Skeletal muscle cell (primary cell): ENCODE data around the gene ARHGEF35.
"Not testable (repeated sequence)": the region's sequence is repeated elsewhere in the genome, so short reads cannot be mapped to it uniquely, and the experiment has no call there.

Source experiments
- DNase-seq: peaks from one replicate; pipeline ENCODE4 v3.0.0-alpha.2; 2010; ENCODE audit warnings: low read depth
- H3K4me3 ChIP-seq: 2 replicates; pipeline ENCODE4 v1.5.1; 2011; ENCODE audit warnings: low read depth, mild to moderate bottlenecking, control low read depth, low read length, moderate library complexity

ARHGEF35 gene

DNA sequence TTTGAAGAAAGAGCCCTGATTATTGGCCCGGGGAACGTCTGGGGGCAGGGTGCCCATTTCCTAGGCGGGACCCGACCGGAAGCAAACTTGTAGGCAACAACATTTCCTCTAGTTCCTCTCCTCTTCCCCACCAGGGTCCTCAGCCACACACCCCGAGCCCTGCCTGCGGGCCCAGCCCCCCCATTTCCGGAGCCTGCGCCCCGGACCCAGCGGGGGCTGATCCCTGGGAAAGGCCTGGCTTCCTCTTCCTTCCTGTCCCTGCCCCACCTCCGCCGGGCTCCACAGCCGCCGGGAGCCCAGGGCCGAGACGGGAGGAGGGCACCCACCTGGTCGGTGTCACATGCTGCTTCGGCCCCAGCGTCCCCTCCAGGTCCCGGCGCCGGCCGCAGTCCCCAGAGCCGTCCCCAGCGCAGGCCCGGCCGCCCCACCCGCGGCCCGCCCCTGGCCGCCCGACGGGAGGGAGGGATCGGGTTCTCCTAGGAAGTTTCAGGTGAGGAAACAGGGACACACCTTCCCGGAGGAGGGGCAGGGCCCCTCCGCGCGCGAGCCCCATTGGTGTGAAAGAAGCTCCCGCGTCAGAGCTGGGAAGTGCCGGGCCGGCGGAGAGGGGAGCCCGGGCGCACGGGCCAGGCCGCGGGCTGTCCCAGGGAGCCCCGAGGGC is at the start of gene ARHGEF35:
Gene ARHGEF35 (minus strand): TSS at position 622 of the 661 bp plus-strand sequence. CDS start 7,450 bp downstream, outside the sequence.
- not testable (repeated sequence) for DNase-seq, H3K4me3 ChIP-seq

DNA sequence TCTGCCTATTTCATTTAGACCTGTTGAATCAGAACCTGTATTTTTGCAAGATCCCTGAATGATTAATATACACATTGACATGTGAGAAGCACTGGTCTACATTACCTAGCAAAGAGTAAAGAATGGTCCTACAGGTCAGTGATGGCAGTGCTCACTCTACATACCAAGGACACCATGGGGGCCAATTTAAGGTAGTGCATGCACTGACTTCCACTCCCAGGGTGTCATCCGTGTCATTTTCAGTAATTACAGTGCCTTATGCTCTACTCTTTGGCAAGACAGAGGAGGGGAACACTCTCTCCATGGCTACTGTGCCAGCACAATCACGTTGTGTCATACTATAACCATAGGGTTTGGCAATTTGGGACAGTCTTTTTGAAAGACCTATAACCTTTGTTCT is 49.7 kb upstream of the ARHGEF35 start:
- H3K4me3 ChIP-seq, DNase-seq: not testable (repeated sequence)

DNA sequence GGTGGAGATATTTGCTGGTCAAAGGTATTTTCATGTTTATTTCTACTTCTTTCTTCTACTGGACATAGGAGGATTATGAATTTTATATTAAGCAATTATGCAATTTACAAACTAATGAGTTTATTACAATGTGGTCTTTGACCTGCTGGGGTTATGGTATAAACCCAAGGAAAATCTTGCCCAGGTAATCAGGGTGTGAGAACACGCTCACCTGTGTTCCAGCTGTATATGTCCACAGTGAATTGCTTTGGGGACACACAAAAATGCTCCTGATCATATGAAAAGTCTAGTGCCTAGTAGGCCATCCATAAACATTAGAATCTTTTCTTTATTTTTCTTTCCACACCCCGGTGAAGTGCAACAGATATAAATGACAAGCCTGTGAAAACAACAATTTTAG is 43.7 kb upstream of the ARHGEF35 start, which contains the start of gene OR2A42:
Gene OR2A42 (minus strand): TSS at position 241 of the 400 bp plus-strand sequence. CDS start 6,762 bp downstream, outside the sequence.
- DNase-seq, H3K4me3 ChIP-seq: not testable (repeated sequence)

DNA sequence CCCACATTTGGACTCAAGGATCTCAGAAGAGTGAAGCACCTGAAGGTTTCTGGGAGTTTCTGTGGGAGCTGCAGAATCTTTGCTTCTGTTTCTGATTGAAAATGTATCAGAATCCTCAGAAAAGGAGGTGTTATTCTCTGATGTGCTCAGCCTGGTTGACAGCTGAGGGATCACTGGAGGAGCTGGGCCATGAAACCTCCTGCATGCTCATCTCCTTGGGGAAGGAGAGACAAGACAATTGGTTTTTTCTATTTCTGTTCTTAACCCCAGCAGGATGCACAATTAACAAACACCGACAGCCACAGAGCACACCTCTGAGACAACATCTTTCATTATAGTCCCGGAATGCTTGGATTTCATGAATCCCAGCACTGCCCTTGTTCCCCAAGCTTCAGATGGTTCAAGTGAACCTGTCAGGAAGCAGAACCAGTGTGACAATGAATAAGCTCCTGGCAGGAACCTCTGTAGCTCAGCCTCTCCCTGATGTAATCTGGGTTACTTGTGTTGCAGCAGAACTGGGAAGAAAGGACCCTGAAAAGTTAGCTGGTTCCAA is 43.0 kb upstream of the ARHGEF35 start:
- DNase-seq: not testable (repeated sequence)

DNA sequence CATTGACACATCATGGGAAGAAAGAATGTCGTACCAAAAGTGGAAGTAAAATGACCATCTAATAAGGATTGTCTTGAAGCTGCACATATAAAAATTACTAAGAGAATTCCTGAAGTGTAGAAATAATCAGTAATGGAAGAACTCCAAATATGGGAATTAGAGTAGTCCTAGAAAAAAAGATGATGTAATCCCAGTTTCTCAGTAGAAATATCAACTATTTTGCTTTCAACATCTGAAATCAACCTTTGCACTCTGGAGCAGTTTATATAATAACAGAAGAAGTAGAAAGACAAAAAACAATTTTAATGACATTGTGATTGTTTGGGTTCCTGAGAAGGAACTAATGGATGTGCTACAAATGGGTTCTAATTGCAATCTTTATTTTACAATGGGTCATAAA is 37.4 kb upstream of the ARHGEF35 start:
- H3K4me3 ChIP-seq, DNase-seq: not testable (repeated sequence)

More for the DNA sequence above, 43.0 kb upstream of the ARHGEF35 start:
- not testable (repeated sequence) for H3K4me3 ChIP-seq

DNA sequence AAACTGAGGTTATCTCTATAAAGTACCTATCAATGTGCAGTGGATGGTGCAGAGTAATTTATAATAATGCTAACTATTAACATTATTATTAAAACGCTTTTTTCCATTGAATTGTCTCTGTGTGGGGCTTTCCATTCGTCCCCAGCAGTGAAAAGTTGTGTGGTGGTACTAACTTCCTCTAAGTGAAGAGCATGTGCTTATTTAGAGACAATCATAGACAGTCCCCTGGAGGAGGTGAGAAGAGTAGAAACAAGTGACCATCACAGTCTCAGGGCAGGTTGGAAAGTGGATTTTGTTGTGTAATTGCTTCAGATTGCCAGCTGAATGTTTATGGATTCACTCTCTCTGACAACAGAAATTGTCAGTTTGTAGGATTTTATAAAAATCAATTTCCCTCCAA is 35.4 kb upstream of the ARHGEF35 start:
- DNase-seq, H3K4me3 ChIP-seq: not testable (repeated sequence)

DNA sequence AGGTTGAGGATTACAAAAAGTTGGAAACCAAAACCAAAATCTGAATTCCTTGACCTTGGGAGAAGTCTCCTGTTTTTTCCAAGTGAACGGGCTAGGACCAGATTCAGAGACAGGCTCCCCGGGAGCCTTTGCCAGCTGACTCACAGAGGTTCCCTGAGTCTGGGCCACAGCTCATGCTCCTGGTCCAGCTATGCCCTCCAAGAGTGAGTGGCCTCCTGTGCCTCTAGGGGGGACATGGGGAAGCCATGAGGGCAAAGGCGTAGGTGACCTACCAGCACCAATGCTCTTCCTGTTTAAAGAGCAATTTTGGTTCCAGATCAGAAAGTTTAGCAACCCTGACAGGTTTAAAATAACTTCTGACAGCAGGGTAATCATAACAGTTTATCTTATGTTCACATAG is 33.2 kb upstream of the ARHGEF35 start:
- not testable (repeated sequence) for DNase-seq, H3K4me3 ChIP-seq

DNA sequence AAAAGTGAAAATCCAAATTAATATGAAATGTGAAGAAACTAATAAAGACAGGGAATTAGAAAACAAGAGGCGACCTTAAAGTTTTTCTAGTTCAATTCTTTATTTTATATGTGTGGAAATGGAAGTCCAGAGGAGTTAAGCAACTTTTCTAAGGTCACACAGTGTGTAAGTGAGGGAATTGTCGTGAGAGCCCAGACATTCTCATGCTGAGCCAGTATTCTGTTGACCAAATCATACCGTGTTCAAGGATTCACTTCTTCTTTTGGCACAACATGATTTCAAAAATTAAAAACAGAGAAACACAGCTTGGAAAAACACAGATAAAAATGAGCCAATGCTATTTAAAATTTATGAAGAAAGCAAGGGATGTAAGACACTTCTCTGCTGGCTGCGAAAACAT is 31.2 kb upstream of the ARHGEF35 start:
- DNase-seq, H3K4me3 ChIP-seq: not testable (repeated sequence)

DNA sequence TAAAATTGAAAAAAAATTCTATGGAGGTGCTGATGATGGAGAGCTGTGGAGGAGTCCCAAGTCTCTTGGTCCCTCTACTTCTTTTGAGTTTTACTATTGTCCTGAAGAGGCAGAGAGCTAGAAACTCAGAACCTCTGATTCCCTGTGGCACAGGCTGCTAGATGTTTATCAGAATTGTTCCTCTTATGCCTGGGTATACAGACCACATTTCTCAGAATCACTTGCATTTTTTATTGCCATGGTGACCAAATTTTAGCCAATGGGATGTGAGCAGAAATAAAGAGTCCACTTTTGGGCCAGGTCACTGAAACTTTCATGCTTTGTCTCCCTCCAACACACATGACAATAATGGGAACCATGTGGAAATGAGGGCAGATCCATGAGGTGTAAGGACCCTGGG is 28.0 kb upstream of the ARHGEF35 start:
- not testable (repeated sequence) for DNase-seq, H3K4me3 ChIP-seq

DNA sequence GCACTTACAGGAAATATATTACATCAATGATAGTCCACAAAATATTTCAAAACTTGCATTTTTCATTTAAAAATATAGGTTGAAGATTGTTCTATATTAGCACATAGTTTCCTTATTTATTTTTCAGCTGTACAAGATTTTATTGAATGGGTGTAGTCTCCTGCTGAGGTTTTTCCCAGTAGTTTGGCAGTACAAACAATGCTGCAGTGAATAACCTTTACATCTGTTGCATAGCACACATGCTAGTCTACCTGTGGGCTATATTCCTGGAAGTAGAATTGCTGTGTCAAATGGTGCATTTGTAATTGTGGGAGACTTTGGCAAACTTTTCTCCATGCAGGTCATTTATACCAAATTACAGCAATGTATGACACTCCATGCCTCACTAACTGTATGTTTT is 24.9 kb upstream of the ARHGEF35 start:
- not testable (repeated sequence) for DNase-seq

DNA sequence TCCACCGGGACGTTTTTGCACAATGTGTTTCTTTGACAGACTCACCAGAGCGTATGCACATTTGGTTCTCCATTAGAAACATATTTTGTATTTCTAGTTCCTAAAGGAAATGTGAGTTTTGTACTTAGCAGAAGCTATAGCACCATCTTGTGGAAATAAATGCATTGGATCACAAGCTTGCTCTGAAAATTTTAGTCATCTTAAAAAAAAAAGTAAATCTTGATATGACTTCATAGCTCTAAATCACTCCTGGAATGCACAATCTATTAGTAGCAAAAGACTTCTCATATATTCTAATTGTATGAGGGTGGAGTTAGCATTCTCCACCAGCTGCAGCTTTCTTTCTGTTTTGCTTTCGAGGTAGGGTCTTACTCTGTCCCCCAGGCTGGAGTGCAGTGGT is 23.5 kb upstream of the ARHGEF35 start:
- DNase-seq, H3K4me3 ChIP-seq: not testable (repeated sequence)

More for the DNA sequence above, 24.9 kb upstream of the ARHGEF35 start:
- not testable (repeated sequence) for H3K4me3 ChIP-seq

DNA sequence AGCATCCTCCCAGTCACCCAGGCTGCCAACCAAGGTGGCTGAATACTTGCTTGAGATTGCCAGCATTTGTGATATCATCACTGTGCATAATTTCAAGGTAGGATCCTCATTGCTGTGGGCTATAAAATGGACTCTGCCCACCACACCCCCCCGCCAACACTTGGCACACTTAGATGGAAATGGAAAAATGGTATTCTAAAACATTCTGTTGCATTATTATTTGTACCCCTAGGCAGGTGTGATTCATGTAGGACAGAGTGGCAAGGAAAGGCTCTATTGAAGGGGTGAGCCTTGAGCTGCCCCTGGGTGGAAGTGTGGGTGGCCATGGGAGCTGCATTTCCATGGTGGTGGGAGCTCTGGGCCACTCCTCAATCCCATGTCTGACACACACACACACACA is 22.9 kb upstream of the ARHGEF35 start:
- DNase-seq, H3K4me3 ChIP-seq: not testable (repeated sequence)

DNA sequence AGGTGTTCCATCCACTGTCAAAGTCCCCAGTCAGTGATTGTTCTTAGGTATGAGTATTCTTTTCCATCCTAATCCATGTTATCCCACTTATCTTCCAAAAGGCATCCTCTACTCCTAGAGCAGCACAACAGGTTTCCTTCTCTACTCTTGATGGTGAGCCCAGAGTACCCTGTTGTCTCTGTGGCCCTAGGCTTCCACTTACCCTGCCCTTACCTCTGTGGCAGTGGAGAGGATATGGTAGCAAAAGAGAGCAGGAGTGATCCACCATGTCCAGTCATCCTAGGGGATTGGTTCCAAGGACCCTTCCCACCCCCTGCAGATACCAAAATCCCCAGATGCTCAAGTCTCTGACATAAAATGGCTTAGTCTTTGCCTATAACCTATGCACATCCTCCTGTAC is 21.6 kb upstream of the ARHGEF35 start:
- not testable (repeated sequence) for H3K4me3 ChIP-seq, DNase-seq

DNA sequence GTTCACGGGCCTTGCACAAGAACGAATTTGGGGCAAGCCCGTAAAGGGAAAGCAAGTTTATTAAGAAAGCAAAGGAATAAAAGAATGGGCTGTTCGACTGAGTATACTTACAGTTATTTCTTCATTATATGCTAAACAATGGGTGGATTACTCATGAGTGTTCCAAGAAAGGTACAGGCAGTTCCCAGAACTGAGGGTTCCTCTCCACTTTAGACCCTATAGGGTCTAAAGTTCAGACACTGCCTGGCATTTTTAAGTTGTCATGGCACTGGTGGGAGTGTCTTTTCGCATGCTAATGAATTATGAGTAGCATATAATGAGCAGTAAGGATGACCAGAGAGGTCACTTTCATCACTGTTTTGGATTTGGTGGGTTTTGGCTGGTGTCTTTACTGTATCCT is 9.7 kb upstream of the ARHGEF35 start:
- DNase-seq, H3K4me3 ChIP-seq: not testable (repeated sequence)

DNA sequence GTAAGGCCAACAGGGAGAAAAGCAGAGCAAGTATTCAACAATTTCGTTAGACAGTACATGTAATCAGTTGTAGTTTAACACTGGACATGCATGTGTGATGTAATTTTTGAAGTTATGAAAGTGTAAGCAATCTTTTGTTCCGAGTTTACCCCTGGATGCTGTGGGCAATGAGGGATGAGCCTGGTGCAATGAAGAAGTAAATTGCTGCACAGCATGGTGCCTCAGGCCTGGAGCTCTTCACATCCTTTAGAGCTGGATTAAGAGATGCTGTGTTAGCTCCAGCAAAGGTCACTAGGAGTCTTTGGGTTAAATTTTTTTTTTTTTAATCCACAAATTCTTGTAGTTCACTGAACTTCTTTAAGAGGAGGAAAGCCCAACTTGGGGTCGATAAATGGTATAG is 7.5 kb upstream of the ARHGEF35 start:
- not testable (repeated sequence) for H3K4me3 ChIP-seq, DNase-seq

DNA sequence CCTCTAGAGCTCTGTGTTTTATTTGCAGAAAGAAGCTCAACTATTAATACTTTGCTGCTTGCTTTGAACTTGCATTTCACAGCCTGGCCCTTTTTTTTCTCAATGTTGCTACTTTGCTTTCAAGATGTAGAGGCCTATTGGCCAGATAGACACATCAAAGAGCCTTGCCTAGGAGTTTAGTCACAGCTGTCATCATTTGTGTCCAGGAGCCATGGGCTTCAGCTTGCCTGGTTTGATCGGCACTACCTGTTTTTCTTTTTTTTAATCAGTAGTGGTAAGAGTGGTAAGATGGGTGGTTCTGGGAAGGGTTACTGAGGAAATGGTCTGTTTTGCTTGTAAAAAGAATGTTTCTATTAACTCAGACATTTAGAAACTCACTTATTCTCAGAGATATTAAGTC is 6.3 kb upstream of the ARHGEF35 start:
- not testable (repeated sequence) for H3K4me3 ChIP-seq, DNase-seq

DNA sequence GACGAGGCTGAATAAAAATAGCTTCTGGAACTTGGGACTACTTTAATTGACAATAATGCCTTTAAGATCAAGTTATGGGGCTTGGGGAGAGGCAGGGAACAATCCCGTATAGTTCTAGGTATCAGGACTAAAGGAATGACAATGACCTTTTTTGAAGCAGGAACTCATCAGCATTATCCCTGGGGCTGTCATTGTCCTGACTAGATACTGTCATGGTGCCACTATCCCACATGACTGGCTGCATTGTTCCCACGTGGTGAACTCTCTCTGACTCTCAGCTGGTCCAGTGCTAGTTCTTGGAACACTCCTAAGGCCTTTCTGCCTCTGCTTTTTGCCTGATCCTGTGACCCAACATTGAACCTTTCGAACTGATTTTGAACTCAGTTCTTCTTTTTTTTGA is 3.3 kb upstream of the ARHGEF35 start:
- not testable (repeated sequence) for DNase-seq

DNA sequence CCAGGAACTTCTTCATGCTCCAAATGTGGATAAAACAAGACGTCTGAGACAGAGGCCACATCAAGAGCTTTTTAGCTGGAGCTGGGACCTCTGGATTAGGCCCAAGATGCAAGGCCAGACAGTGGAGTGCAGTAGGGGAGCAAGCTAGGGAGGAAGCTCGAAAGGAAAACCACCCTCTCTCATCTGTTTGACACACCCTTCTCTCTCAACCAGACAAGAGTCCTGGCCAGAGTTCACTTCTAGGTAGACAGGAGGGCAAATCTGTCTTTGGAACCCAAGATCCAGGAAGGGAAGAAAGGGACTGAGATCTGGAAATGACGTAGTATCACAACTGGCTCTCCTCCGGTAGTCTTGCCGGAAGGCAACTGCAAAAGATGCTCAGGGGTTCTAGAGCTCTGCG is 1.2 kb downstream of the ARHGEF35 start:
- DNase-seq, H3K4me3 ChIP-seq: not testable (repeated sequence)

More for the DNA sequence above, 3.3 kb upstream of the ARHGEF35 start:
- not testable (repeated sequence) for H3K4me3 ChIP-seq

DNA sequence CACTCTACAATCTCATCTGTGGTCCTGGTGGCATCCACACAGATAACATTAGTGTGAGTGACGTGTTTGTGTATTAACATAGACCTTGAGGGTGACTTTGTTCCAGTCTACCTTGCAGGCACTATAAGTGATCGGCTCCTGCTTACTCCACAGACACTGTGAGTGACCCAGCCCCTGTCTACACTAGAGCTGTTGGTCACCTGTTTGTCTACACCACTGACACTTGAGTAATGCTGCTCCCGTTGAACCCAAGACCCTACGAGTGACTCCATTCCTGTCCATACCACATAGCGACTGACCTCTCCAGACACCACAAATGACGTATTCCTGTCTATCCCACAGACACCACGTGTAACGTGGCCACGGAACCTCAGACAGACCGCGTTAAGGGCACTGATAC is 1.9 kb downstream of the ARHGEF35 start:
- not testable (repeated sequence) for H3K4me3 ChIP-seq, DNase-seq

DNA sequence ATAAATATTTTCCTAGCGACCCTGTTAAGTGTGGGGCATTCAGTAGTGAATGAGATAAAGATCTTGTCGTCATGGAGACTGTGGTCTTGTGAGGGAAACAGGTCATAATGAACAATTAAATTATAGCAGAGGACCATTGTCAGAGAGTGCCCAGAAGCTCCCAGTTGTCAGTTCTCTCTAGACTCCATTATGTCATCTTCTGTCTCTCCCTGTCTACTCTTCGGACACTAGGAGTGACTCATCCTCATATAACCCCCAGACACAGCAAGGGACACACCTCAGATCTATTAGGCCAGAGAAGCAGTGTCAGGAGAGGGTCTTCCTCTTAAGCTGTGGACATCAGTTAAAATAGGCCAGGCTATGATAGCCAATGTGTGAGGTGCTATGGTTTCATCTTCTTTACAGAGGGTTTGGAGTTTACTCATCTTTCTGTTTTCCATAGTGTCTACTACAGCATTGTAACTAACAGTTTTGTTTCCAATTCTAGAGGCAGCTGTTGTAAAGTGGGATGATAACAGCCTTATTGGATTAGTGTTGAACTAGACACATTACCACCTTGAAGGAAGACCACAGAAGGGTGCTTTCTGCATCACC is 7.0 kb downstream of the ARHGEF35 start:
- H3K4me3 ChIP-seq, DNase-seq: not testable (repeated sequence)
